Thoracic aorta (tissue), 2 donors: ENCODE measurements around the gene XRCC5. TPM values are rescaled to one million over a fixed set of nuclear protein-coding genes. Genes with fewer than 3 reads are reported as not detected.

ENCODE experiments used
- ATAC-seq: fragments of 150-250 bp; one replicate; pipeline ENCODE4 v1.8.0; 2017; ENCODE audit warnings: low read depth; ENCODE audit not compliant: insufficient number of reproducible peaks, low FRiP score
- DNase-seq: peaks from one replicate; pipeline ENCODE4 v3.0.0-alpha.2; 2020; ENCODE audit warnings: low spot score
- H3K27ac ChIP-seq, 2 donors: fragments of 200-600 bp; sonication (generic); 1 replicate in 1 of 2; 2 replicates in 1 of 2; pipeline ENCODE4 v1.5.1; 2016; ENCODE audit warnings: mild to moderate bottlenecking in 2 of 2, moderate library complexity in 2 of 2
- H3K27me3 ChIP-seq: fragments of 200-600 bp; sonication (generic); replicated peaks from 2 replicates; pipeline ENCODE4 v1.6.0; 2016; ENCODE audit warnings: mild to moderate bottlenecking; ENCODE audit not compliant: insufficient read depth
- H3K36me3 ChIP-seq: fragments of 200-600 bp; sonication (generic); one replicate; pipeline ENCODE4 v1.5.1; 2016
- H3K4me1 ChIP-seq, 2 donors: fragments of 200-600 bp; sonication (generic); 1 replicate in 1 of 2; 2 replicates in 1 of 2; pipeline versions ENCODE4 v1.5.1 to v1.6.0; 2016; ENCODE audit warnings: low read depth in 2 of 2, mild to moderate bottlenecking in 1 of 2; ENCODE audit not compliant: control insufficient read depth in 1 of 2
- H3K4me3 ChIP-seq: fragments of 200-600 bp; sonication (generic); 2 replicates; pipeline ENCODE4 v1.5.1; 2016; ENCODE audit warnings: mild to moderate bottlenecking
- H3K9me3 ChIP-seq: fragments of 200-600 bp; sonication (generic); 2 replicates; pipeline ENCODE4 v1.5.1; 2016
- CTCF ChIP-seq: fragments of 200-600 bp; sonication (generic); IDR thresholded peaks from one replicate; pipeline ENCODE4 v1.5.1; 2019; ENCODE audit warnings: antibody characterized with exemption
- total RNA-seq, 2 donors: library from RNA; depleted of rRNA; stranded (reverse); fragments of >200 nt; gene quantifications; one replicate each; pipeline versions ENCODE4 v1.1.0 to v1.2.3, GENCODE V29; 2016

Gene XRCC5
- total RNA-seq, 2 donors from 2014 or later: 137 to 152 TPM

- peak overlapping the region in 1 of 2 donors; percentile 6 for H3K27ac ChIP-seq
- no peak overlapping the region for H3K4me3 ChIP-seq
- no peak for TF ChIP-seq CTCF
- H3K27me3 ChIP-seq: no peaks in the 10 kb centered on the region
- DNase-seq: no peak
- no peaks in the 10 kb centered on the region for H3K9me3 ChIP-seq
- ATAC-seq: no peak
- peaks cover 9% of the 10 kb centered on the region for H3K36me3 ChIP-seq
- H3K4me1 ChIP-seq: peaks cover 31 to 32% of the 10 kb centered on the region in 2 donors
These were observed 80.3 kb downstream of the XRCC5 start for GRCh38 chr2:216189410-216189809.

GRCh38 chr2:216192181-216192580 lies 83.0 kb downstream of the XRCC5 start:
- ATAC-seq (no peak), DNase-seq (no peak)
- Histone ChIP-seq H3K27ac (no peak overlapping the region), H3K4me3 (no peak overlapping the region), H3K4me1 (peaks cover 20 to 25% of the 10 kb centered on the region in 2 donors), H3K27me3 (no peaks in the 10 kb centered on the region), H3K36me3 (peaks cover 28% of the 10 kb centered on the region), H3K9me3 (no peaks in the 10 kb centered on the region)
- TF ChIP-seq CTCF: no peak

- Histone ChIP-seq H3K4me3 (no peak overlapping the region), H3K27me3 (no peaks in the 10 kb centered on the region), H3K9me3 (no peaks in the 10 kb centered on the region), H3K36me3 (peaks cover 33% of the 10 kb centered on the region), H3K27ac (no peak overlapping the region), H3K4me1 (peaks cover 13 to 18% of the 10 kb centered on the region in 2 donors)
- ATAC-seq (no peak), DNase-seq (no peak)
- TF ChIP-seq CTCF: no peak
These were observed 83.8 kb downstream of the XRCC5 start for GRCh38 chr2:216192931-216193330.

- Histone ChIP-seq H3K4me3 (no peak overlapping the region), H3K36me3 (peaks cover 34% of the 10 kb centered on the region)
- no peak for DNase-seq
These were observed 84.9 kb downstream of the XRCC5 start for GRCh38 chr2:216194013-216194412.

GRCh38 chr2:216194561-216194960 lies 85.4 kb downstream of the XRCC5 start:
- H3K36me3 ChIP-seq: peaks cover 34% of the 10 kb centered on the region
- H3K4me1 ChIP-seq: peaks cover 0 to 2% of the 10 kb centered on the region in 2 donors
- H3K4me3 ChIP-seq: no peak overlapping the region
- no peak overlapping the region for H3K27ac ChIP-seq
- DNase-seq (no peak), ATAC-seq (no peak)
- no peaks in the 10 kb centered on the region for H3K9me3 ChIP-seq
- TF ChIP-seq CTCF: no peak
- no peaks in the 10 kb centered on the region for H3K27me3 ChIP-seq

More at GRCh38 chr2:216194013-216194412, 84.9 kb downstream of the XRCC5 start:
- Histone ChIP-seq H3K27me3 (no peaks in the 10 kb centered on the region), H3K27ac (no peak overlapping the region), H3K9me3 (no peaks in the 10 kb centered on the region), H3K4me1 (peaks cover 5 to 7% of the 10 kb centered on the region in 2 donors)
- no peak for TF ChIP-seq CTCF
- no peak for ATAC-seq
